Heart right ventricle (tissue), 16 donors: ENCODE data around the gene IRGC. TPM values are rescaled to one million over a fixed set of nuclear protein-coding genes. Genes with fewer than 3 reads are reported as not detected.

Experiments used
- ATAC-seq, 8 donors: fragments of 200-7000 bp; cut with Tn5 transposase; one replicate each; pipeline ENCODE4 v1.9.1; 2020; ENCODE audit warnings: mild to moderate bottlenecking in 8 of 8, moderate library complexity in 8 of 8, moderate number of reproducible peaks in 1 of 8
- DNase-seq, 2 donors: peaks; one replicate each; pipeline ENCODE4 v3.0.0-alpha.2; 2020
- H3K27ac ChIP-seq, 10 donors: fragments of 200-600 bp; sonication (generic) in 2 of 10; one replicate each; pipeline versions ENCODE4 v1.5.0 to v1.8.0; 2020 to 2022; ENCODE audit warnings: mild to moderate bottlenecking in 3 of 10
- H3K27me3 ChIP-seq, 7 donors: fragments of 200-600 bp; one replicate each; pipeline ENCODE4 v1.8.0; 2021 to 2022; ENCODE audit warnings: mild to moderate bottlenecking in 2 of 7
- H3K36me3 ChIP-seq, 9 donors: fragments of 200-600 bp; sonication (generic) in 1 of 9; one replicate each; pipeline versions ENCODE4 v1.5.0 to v1.8.0; 2020 to 2022; ENCODE audit warnings: mild to moderate bottlenecking in 2 of 9
- H3K4me1 ChIP-seq, 9 donors: fragments of 200-600 bp; sonication (generic) in 1 of 9; one replicate each; pipeline versions ENCODE4 v1.5.0 to v1.8.0; 2020 to 2022; ENCODE audit warnings: mild to moderate bottlenecking in 4 of 9
- H3K4me3 ChIP-seq, 10 donors: fragments of 200-600 bp; sonication (generic) in 2 of 10; one replicate each; pipeline versions ENCODE4 v1.5.0 to v1.8.0; 2020 to 2022; ENCODE audit warnings: mild to moderate bottlenecking in 7 of 10, moderate library complexity in 2 of 10
- H3K9me3 ChIP-seq, 11 donors: fragments of 200-600 bp in 10 of 11; sonication (generic) in 2 of 11; one replicate each; pipeline versions ENCODE4 v1.5.0 to v1.8.0; 2013 to 2022; ENCODE audit warnings: mild to moderate bottlenecking in 2 of 11, control low read depth in 1 of 11, moderate library complexity in 1 of 11
- CTCF ChIP-seq, 9 donors: fragments of 200-600 bp; sonication (generic) in 2 of 9; IDR thresholded peaks; one replicate each; pipeline versions ENCODE4 v1.5.0 to v1.8.0; 2021 to 2022; ENCODE audit warnings: antibody characterized with exemption in 9 of 9, mild to moderate bottlenecking in 5 of 9, moderate library complexity in 1 of 9
- WGBS, 2 donors: extraction: QIAGEN DNeasy Blood & Tissue Kit; methylation state at CpG; one replicate each; pipeline ENCODE4 v1.1.7; 2013; ENCODE audit warnings: inconsistent platforms in 1 of 2; 5-methylcytosine and 5-hydroxymethylcytosine counted together
- intact Hi-C, 10 donors: fragments of 100-400 bp; cut with DNase I; formaldehyde crosslinking; loops; one replicate each; pipeline versions ENCODE4 v1.11.1 to v1.14.2; 2022
- polyA plus RNA-seq, 2 donors: library from polyadenylated mRNA; stranded (reverse); fragments of 200-250 nt; gene quantifications; one replicate each; pipeline ENCODE4 v1.2.3, GENCODE V29; 2013
- total RNA-seq, 10 donors: library from RNA; stranded (reverse); fragmentation: NEBNext Ultra II Directional in 3 of 10; extraction: Animal tissue kit (Norgen Biotek cat#: 25700) in 3 of 10; gene quantifications; one replicate each; pipeline versions ENCODE4 v1.2.1 to v1.2.4, GENCODE V29; 2021 to 2023
- donor health status: Arrhythmogenic right ventricular cardiomyopathy.
- donor health status: ischemic (EF 13 %, LVEDD 7.1; RV severe dilation, severe dysfunction).
- donor health status: healthy with polysubstance abuse.
- donor health status: DM: no; HTN: yes; CAD: no.
- donor health status: DM: no; HTN: no; CAD: no.
- donor health status: ischemic (EF 25% LVEDD 6.9; RV normal size, moderate dysfunction).
- donor health status: ischemic (EF 25% LVEDD 5.7; RV mildly dilated, moderate dysfunction).
- donor health status: healthy.
- donor health status: DM: yes; HTN: yes; CAD: no.
- donor health status: Ischemic cardiomyopathy.
- donor health status: ischemic (EF 35%, LVEDD 5.7; RV mildly dilated, moderate dysfunction).
- donor health status: nonischemic (EF 11% LVEDD 7.7; RV severe dilation, severe dysfunction).
- donor health status: DM: yes; HTN: yes; CAD: no.
- donor health status: PGD.
- donor health status: ischemic (EF 29% LVEDD 5.4; RV normal size, mild dysfunction).
- donor health status: nonischemic (EF 23%, LVEDD 6.1; RV moderate dilation, normal function).

The IRGC gene
- total and polyA plus RNA-seq, 12 donors, result not detected

GRCh38 chr19:43769256-43769655 lies 53.4 kb downstream of the IRGC start:
- ATAC-seq (no peak), DNase-seq (no peak)
- intact Hi-C loops, result no loop called here
- Histone ChIP-seq H3K9me3 (no peaks in the 10 kb centered on the region), H3K4me3 (no peak overlapping the region), H3K27ac (peak overlapping the region in 1 of 10 donors; percentile 83), H3K36me3 (no peaks in the 10 kb centered on the region), H3K27me3 (no peaks in the 10 kb centered on the region), H3K4me1 (peaks cover 0 to 56% (median 5%) of the 10 kb centered on the region in 9 donors)
- TF ChIP-seq CTCF (IDR thresholded peaks at IDR 0.05), result no peak
- 91 to 95% methylated on average over 14 of the region's 14 CpGs for WGBS, 2 donors

Other genes starting within 250 kb of the IRGC start
- 10 to 100 TPM in 1 of 10 donors, 1 to 10 TPM in 9; 4.1 to 10.0 (median 7.0) TPM for gene PHLDB3, start 211.3 kb upstream of the IRGC start, total RNA-seq
- 1 to 10 TPM; 4.0 to 5.7 TPM for gene PHLDB3, start 211.3 kb upstream of the IRGC start, polyA plus RNA-seq
- 10 to 100 TPM in 9 of 10 donors, 1 to 10 TPM in 1; 8.7 to 21.3 (median 13.0) TPM for gene ETHE1, start 188.9 kb upstream of the IRGC start, total RNA-seq
- 10 to 100 TPM in 1 of 2 donors, 1 to 10 TPM in 1; 5.1 to 23.6 TPM for gene ETHE1, start 188.9 kb upstream of the IRGC start, polyA plus RNA-seq
- 1 to 10 TPM in 7 of 10 donors, under 1 TPM in 3; 0.45 to 2.0 (median 1.3) TPM for gene ZNF575, start 182.9 kb upstream of the IRGC start, total RNA-seq
- gene ZNF575, start 182.9 kb upstream of the IRGC start, polyA plus RNA-seq, result under 1 TPM; 0.54 to 0.80 TPM
- 10 to 100 TPM; 11.8 to 21.9 (median 17.7) TPM for gene XRCC1, start 140.5 kb upstream of the IRGC start, total RNA-seq
- 10 to 100 TPM; 11.0 to 19.2 TPM for gene XRCC1, start 140.5 kb upstream of the IRGC start, polyA plus RNA-seq
- gene PINLYP, start 140.3 kb upstream of the IRGC start, total RNA-seq, result 1 to 10 TPM in 9 of 10 donors, under 1 TPM in 1; 0.28 to 3.7 (median 1.3) TPM
- gene PINLYP, start 140.3 kb upstream of the IRGC start, polyA plus RNA-seq, result 1 to 10 TPM; 4.5 to 5.2 TPM
- gene IRGQ, start 119.9 kb upstream of the IRGC start, total RNA-seq, result 10 to 100 TPM; 19.0 to 34.2 (median 28.4) TPM
- 1 to 10 TPM; 5.6 to 8.8 TPM for gene IRGQ, start 119.9 kb upstream of the IRGC start, polyA plus RNA-seq
- 10 to 100 TPM in 9 of 10 donors, 1 to 10 TPM in 1; 8.7 to 15.9 (median 12.7) TPM for gene ZNF576, start 119.5 kb upstream of the IRGC start, total RNA-seq
- 10 to 100 TPM in 1 of 2 donors, 1 to 10 TPM in 1; 6.7 to 20.9 TPM for gene ZNF576, start 119.5 kb upstream of the IRGC start, polyA plus RNA-seq
- gene SRRM5, start 104.0 kb upstream of the IRGC start, total RNA-seq, result under 1 TPM in 8 of 10 donors, not detected in 2; 0.11 to 0.32 (median 0.22) TPM
- gene SRRM5, start 104.0 kb upstream of the IRGC start, polyA plus RNA-seq, result 1 to 10 TPM in 1 of 2 donors, under 1 TPM in 1; 0.26 to 1.6 TPM
- gene ZNF428, start 96.4 kb upstream of the IRGC start, total RNA-seq, result 10 to 100 TPM; 28.1 to 37.6 (median 32.9) TPM
- 10 to 100 TPM; 43.2 to 94.9 TPM for gene ZNF428, start 96.4 kb upstream of the IRGC start, polyA plus RNA-seq
- gene CADM4, start 76.2 kb upstream of the IRGC start, total RNA-seq, result 10 to 100 TPM in 1 of 10 donors, 1 to 10 TPM in 9; 3.0 to 12.3 (median 8.4) TPM
- gene CADM4, start 76.2 kb upstream of the IRGC start, polyA plus RNA-seq, result 1 to 10 TPM; 7.5 to 8.1 TPM
- gene PLAUR, start 45.9 kb upstream of the IRGC start, total RNA-seq, result 10 to 100 TPM in 4 of 10 donors, 1 to 10 TPM in 6; 2.1 to 28.6 (median 7.4) TPM
- 10 to 100 TPM in 1 of 2 donors, 1 to 10 TPM in 1; 3.7 to 17.1 TPM for gene PLAUR, start 45.9 kb upstream of the IRGC start, polyA plus RNA-seq
- gene SMG9, start 38.9 kb downstream of the IRGC start, total RNA-seq, result 10 to 100 TPM in 9 of 10 donors, 1 to 10 TPM in 1; 10.0 to 19.4 (median 13.3) TPM
- 10 to 100 TPM; 20.3 to 30.4 TPM for gene SMG9, start 38.9 kb downstream of the IRGC start, polyA plus RNA-seq
- gene KCNN4, start 64.9 kb downstream of the IRGC start, total RNA-seq, result 1 to 10 TPM in 3 of 10 donors, under 1 TPM in 7; 0.34 to 1.6 (median 0.69) TPM
- 1 to 10 TPM; 1.2 to 1.4 TPM for gene KCNN4, start 64.9 kb downstream of the IRGC start, polyA plus RNA-seq
- gene LYPD5, start 86.4 kb downstream of the IRGC start, total RNA-seq, result 1 to 10 TPM in 5 of 10 donors, under 1 TPM in 5; 0.24 to 5.3 (median 0.90) TPM
- gene LYPD5, start 86.4 kb downstream of the IRGC start, polyA plus RNA-seq, result 1 to 10 TPM in 1 of 2 donors, under 1 TPM in 1; 0.37 to 1.2 TPM
- 10 to 100 TPM in 9 of 10 donors, 1 to 10 TPM in 1; 7.5 to 16.9 (median 12.1) TPM for gene ZNF283, start 111.2 kb downstream of the IRGC start, total RNA-seq
- 1 to 10 TPM; 1.7 to 6.7 TPM for gene ZNF283, start 111.2 kb downstream of the IRGC start, polyA plus RNA-seq
- gene ZNF404, start 167.9 kb downstream of the IRGC start, total RNA-seq, result 10 to 100 TPM in 3 of 10 donors, 1 to 10 TPM in 7; 4.6 to 11.9 (median 7.2) TPM
- 10 to 100 TPM in 1 of 2 donors, 1 to 10 TPM in 1; 4.6 to 68.7 TPM for gene ZNF404, start 167.9 kb downstream of the IRGC start, polyA plus RNA-seq
- 10 to 100 TPM in 1 of 10 donors, 1 to 10 TPM in 9; 7.0 to 10.7 (median 8.0) TPM for gene ZNF45, start 219.2 kb downstream of the IRGC start, total RNA-seq
- gene ZNF45, start 219.2 kb downstream of the IRGC start, polyA plus RNA-seq, result 1 to 10 TPM; 2.9 to 4.7 TPM
- 1 to 10 TPM; 3.0 to 6.7 (median 5.0) TPM for gene ZNF221, start 235.2 kb downstream of the IRGC start, total RNA-seq
- 1 to 10 TPM; 1.1 to 3.1 TPM for gene ZNF221, start 235.2 kb downstream of the IRGC start, polyA plus RNA-seq